ENCODE measurements around the gene ORM2. TPM values are rescaled to one million over a fixed set of nuclear protein-coding genes. Genes with fewer than 3 reads are reported as not detected.
"Not testable (repeated sequence)": the region's sequence is repeated elsewhere in the genome, so short reads cannot be mapped to it uniquely, and the experiment has no call there.

The ORM2 gene
- 0.37 TPM for polyA plus RNA-seq (ENCODE audit: insufficient read length)

GRCh38 chr9:114329625-114330022 is at the start of gene ORM2:
TSS of gene ORM2 (plus strand) at chr9:114329869. CDS start at chr9:114329905, 36 bp downstream.
- not testable (repeated sequence) for DNase-seq

GRCh38 chr9:114280636-114281472 is 48.8 kb upstream of the ORM2 start:
- peak; percentile 68 for DNase-seq

GRCh38 chr9:114281473-114282103 is 48.1 kb upstream of the ORM2 start:
- peak; percentile 79 for DNase-seq

- DNase-seq: no peak
Observed at GRCh38 chr9:114282104-114282485, 47.6 kb upstream of the ORM2 start.

GRCh38 chr9:114282507-114282906 is 47.2 kb upstream of the ORM2 start:
- no peak for DNase-seq

GRCh38 chr9:114282926-114283325 is 46.7 kb upstream of the ORM2 start:
- DNase-seq: no peak

- no peak for DNase-seq
Observed at GRCh38 chr9:114283551-114284111, 46.0 kb upstream of the ORM2 start.

- no peak for DNase-seq
Observed at GRCh38 chr9:114284316-114285060, 45.2 kb upstream of the ORM2 start.

GRCh38 chr9:114285166-114285867 is 44.4 kb upstream of the ORM2 start:
- peak; percentile 79 for DNase-seq

- no peak for DNase-seq
Observed at GRCh38 chr9:114286146-114286679, 43.5 kb upstream of the ORM2 start.

- DNase-seq: no peak
Observed at GRCh38 chr9:114287001-114287762, 42.5 kb upstream of the ORM2 start.

GRCh38 chr9:114287763-114288192 is 41.9 kb upstream of the ORM2 start:
- no peak for DNase-seq

- no peak for DNase-seq
Observed at GRCh38 chr9:114288193-114289091, 41.2 kb upstream of the ORM2 start.

- DNase-seq: no peak
Observed at GRCh38 chr9:114289106-114289505, 40.6 kb upstream of the ORM2 start.

GRCh38 chr9:114289571-114290481 is 39.8 kb upstream of the ORM2 start:
- no peak for DNase-seq

GRCh38 chr9:114290561-114290986 is 39.1 kb upstream of the ORM2 start:
- DNase-seq: no peak

GRCh38 chr9:114291064-114291474 is 38.6 kb upstream of the ORM2 start:
- DNase-seq: peak; percentile 78

GRCh38 chr9:114291886-114292590 is 37.6 kb upstream of the ORM2 start:
- no peak for DNase-seq
